Mononuclear cell (primary cell): ENCODE measurements around the gene NDUFC2. TPM values are rescaled to one million over a fixed set of nuclear protein-coding genes. Genes with fewer than 3 reads are reported as not detected.

Experiments
- total RNA-seq: library from RNA; depleted of rRNA; stranded (reverse); fragments of >200 nt; gene quantifications from one replicate; pipeline ENCODE4 v1.2.3, GENCODE V29; 2012

Gene NDUFC2
- total RNA-seq, 1 donor, result 18.5 TPM

Other genes with a start within 250 kb of the NDUFC2 start
- gene INTS4, start 85.2 kb downstream of the NDUFC2 start, total RNA-seq, result 63.8 TPM
- gene KCTD14, start 56.6 kb downstream of the NDUFC2 start, total RNA-seq, result not detected
- gene THRSP, start 16.0 kb downstream of the NDUFC2 start, total RNA-seq, result 0.31 TPM
- gene ALG8, start 59.8 kb upstream of the NDUFC2 start, total RNA-seq, result 17.1 TPM
- 2.2 TPM for gene KCTD21, start 108.8 kb upstream of the NDUFC2 start, total RNA-seq
- gene USP35, start 109.1 kb upstream of the NDUFC2 start, total RNA-seq, result 6.0 TPM